Peyer's patch (tissue), 4 donors: ENCODE results near the gene SEMA4D.

Experiments
- POLR2A ChIP-seq, 2 donors: fragments of 450-650 bp; IDR thresholded peaks; one replicate each; pipeline ENCODE4 v1.5.1; 2017; ENCODE audit warnings: antibody characterized with exemption in 2 of 2, mild to moderate bottlenecking in 2 of 2, moderate library complexity in 2 of 2
- TF ChIP-seq, protein P1 (sequence below), 6 experiments: fragments of 450-650 bp in 4 of 6; fragments of 200-600 bp in 2 of 6; sonication (generic) in 1 of 6; IDR thresholded peaks; one replicate each; pipeline ENCODE4 v1.5.1; 2017 to 2019; ENCODE audit warnings: antibody characterized with exemption in 6 of 6, mild to moderate bottlenecking in 3 of 6, moderate library complexity in 1 of 6

DNA sequence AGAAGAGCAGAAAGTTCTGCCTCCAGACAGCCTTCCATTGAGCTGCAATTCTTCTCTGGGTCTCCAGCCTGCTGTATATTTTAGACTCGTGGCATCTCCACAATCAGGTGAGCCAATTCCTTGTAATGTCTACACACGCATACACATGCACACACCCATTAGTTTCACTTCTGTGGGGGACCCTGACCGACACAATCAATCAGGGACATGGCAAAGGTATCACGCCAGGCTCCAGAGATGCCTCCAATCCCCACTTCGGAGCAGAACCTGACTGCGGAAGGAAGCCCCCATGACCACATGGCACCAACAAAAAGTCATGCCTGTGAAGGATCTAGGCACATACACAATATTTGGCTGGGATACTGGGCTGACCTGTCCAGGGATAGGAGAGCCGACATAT lies 21.4 kb downstream of the SEMA4D start:
- TF ChIP-seq, protein P1, sequence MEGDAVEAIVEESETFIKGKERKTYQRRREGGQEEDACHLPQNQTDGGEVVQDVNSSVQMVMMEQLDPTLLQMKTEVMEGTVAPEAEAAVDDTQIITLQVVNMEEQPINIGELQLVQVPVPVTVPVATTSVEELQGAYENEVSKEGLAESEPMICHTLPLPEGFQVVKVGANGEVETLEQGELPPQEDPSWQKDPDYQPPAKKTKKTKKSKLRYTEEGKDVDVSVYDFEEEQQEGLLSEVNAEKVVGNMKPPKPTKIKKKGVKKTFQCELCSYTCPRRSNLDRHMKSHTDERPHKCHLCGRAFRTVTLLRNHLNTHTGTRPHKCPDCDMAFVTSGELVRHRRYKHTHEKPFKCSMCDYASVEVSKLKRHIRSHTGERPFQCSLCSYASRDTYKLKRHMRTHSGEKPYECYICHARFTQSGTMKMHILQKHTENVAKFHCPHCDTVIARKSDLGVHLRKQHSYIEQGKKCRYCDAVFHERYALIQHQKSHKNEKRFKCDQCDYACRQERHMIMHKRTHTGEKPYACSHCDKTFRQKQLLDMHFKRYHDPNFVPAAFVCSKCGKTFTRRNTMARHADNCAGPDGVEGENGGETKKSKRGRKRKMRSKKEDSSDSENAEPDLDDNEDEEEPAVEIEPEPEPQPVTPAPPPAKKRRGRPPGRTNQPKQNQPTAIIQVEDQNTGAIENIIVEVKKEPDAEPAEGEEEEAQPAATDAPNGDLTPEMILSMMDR (IDR thresholded peaks at IDR 0.05), result no peak
- no peak for TF ChIP-seq POLR2A (IDR thresholded peaks at IDR 0.05)
